Body of pancreas (tissue), 4 donors: ENCODE data around the gene MAGI1.

Source experiments
- CTCF ChIP-seq, 7 experiments: fragments of 450-650 bp in 4 of 7; fragments of 200-600 bp in 3 of 7; sonication (generic) in 3 of 7; IDR thresholded peaks; one replicate each; pipeline ENCODE4 v1.5.1; 2016 to 2019; ENCODE audit warnings: antibody characterized with exemption in 7 of 7
- POLR2A ChIP-seq, 3 donors: fragments of 450-650 bp; IDR thresholded peaks; one replicate each; pipeline ENCODE4 v1.6.1; 2016; ENCODE audit warnings: antibody characterized with exemption in 3 of 3, mild to moderate bottlenecking in 2 of 3

DNA sequence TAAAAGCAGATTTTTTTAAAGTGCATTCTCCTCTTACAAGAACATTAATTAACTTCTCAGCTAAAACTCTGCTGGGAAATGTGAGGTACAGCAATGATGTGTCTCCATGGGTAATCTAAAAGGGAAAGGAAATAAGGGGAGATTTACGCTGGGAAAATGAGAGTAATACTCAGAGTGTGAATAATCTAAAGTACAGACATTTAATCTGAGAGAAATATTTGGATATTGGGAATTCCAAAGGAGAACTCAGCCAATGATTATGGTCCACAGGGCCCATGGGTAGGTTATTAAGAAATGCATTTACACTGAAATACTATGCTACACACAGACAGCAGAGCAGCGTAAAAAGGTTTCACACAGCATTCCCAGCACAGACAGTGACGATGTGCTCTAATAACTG, 229.9 kb downstream of the MAGI1 start:
- no peak for TF ChIP-seq CTCF (IDR thresholded peaks at IDR 0.05)
- no peak for TF ChIP-seq POLR2A (IDR thresholded peaks at IDR 0.05)
